ENCODE data around the gene CTCFL.

- TF ChIP-seq POLR2A (IDR thresholded peaks at IDR 0.05) (no peak), CTCF (IDR thresholded peaks at IDR 0.05) (no peak)
Observed at GRCh38 chr20:57459897-57460296, 65.0 kb downstream of the CTCFL start.
